PC-9 (cell line): ENCODE measurements around the gene OSBPL10. TPM values are rescaled to one million over a fixed set of nuclear protein-coding genes. Genes with fewer than 3 reads are reported as not detected.

Source experiments
- BruUV-seq: library from RNA; stranded (reverse); fragments of 400-500 nt; replicated peaks from 2 replicates; lab custom pipeline; 2021; lab: Mats Ljungman, UMichigan
- CTCF ChIA-PET: fragments of 300-600 bp; sonication (Branson Sonifier 250); formaldehyde crosslinking; loops from one replicate; lab custom pipeline; 2022; ENCODE audit warnings: antibody characterized with exemption; lab: Charles Lee
- POLR2A ChIA-PET: fragments of 300-600 bp; sonication (Branson Sonifier 250); formaldehyde crosslinking; loops from one replicate; lab custom pipeline; 2022; ENCODE audit warnings: antibody characterized with exemption; ENCODE audit not compliant: unreplicated experiment; lab: Charles Lee
- DNase-seq, 2 experiments: peaks; one replicate each; pipeline versions ENCODE4 v3.0.0 to v3.0.0-alpha.2; 2015 to 2022; ENCODE audit warnings: mixed read lengths in 1 of 2
- H2AFZ ChIP-seq: fragments of 200-600 bp; sonication (generic); 2 replicates; pipeline ENCODE4 v1.8.1; 2017; ENCODE audit warnings: antibody characterized with exemption
- H3F3A ChIP-seq: fragments of 200-600 bp; sonication (generic); 2 replicates; pipeline ENCODE4 v1.8.1; 2017; ENCODE audit warnings: antibody characterized with exemption, mild to moderate bottlenecking, low read depth; ENCODE audit not compliant: insufficient read depth
- H3K27ac ChIP-seq: fragments of 200-600 bp; sonication (generic); 2 replicates; pipeline ENCODE4 v1.6.1; 2016; ENCODE audit warnings: mixed run types
- H3K27me3 ChIP-seq: fragments of 200-600 bp; sonication (generic); 2 replicates; pipeline ENCODE4 v1.6.1; 2016; ENCODE audit warnings: low read depth, mixed run types; ENCODE audit not compliant: insufficient read depth
- H3K36me3 ChIP-seq: fragments of 200-600 bp; sonication (generic); 2 replicates; pipeline ENCODE4 v1.6.1; 2016; ENCODE audit warnings: low read depth, mixed run types
- H3K4me1 ChIP-seq: fragments of 200-600 bp; sonication (generic); replicated peaks from 2 replicates; pipeline ENCODE4 v1.6.1; 2016; ENCODE audit warnings: mixed run types; ENCODE audit not compliant: insufficient read depth
- H3K4me2 ChIP-seq: fragments of 200-600 bp; sonication (generic); 2 replicates; pipeline ENCODE4 v1.6.1; 2017; ENCODE audit warnings: mixed run types
- H3K4me3 ChIP-seq: fragments of 200-600 bp; sonication (generic); 2 replicates; pipeline ENCODE4 v1.6.1; 2016; ENCODE audit warnings: mixed run types
- H3K79me2 ChIP-seq: fragments of 200-600 bp; sonication (generic); 2 replicates; pipeline ENCODE4 v1.6.1; 2017; ENCODE audit warnings: low read depth, mixed run types
- H3K9me2 ChIP-seq: fragments of 200-600 bp; sonication (generic); 2 replicates; pipeline ENCODE4 v1.8.1; 2017; ENCODE audit warnings: mild to moderate bottlenecking; ENCODE audit not compliant: insufficient read depth
- H3K9me3 ChIP-seq: fragments of 200-600 bp; sonication (generic); 2 replicates; pipeline ENCODE4 v1.8.1; 2016; ENCODE audit warnings: low read depth; ENCODE audit not compliant: insufficient read depth
- H4K20me1 ChIP-seq: fragments of 200-600 bp; sonication (generic); 2 replicates; pipeline ENCODE4 v1.8.1; 2017; ENCODE audit not compliant: insufficient read depth
- EZH2 ChIP-seq: fragments of 200-600 bp; sonication (generic); IDR thresholded peaks from 2 replicates; pipeline ENCODE4 v1.8.0; 2017; ENCODE audit warnings: antibody characterized with exemption, low read depth
- intact Hi-C: fragments of 100-400 bp; cut with micrococcal nuclease; formaldehyde crosslinking; loops from one replicate; pipeline ENCODE4 v1.10.0; 2022; ENCODE audit not compliant: unreplicated experiment
- total RNA-seq: library from RNA; stranded (reverse); gene quantifications from 2 replicates; pipeline ENCODE4 v1.2.3, GENCODE V29; 2021
- TF ChIP-seq, protein P1 (sequence below): fragments of 200-600 bp; sonication (generic); conservative IDR thresholded peaks from 2 replicates; pipeline ENCODE4 v1.6.1; 2017; ENCODE audit warnings: mixed run types, antibody characterized with exemption, mild to moderate bottlenecking, moderate library complexity

Gene OSBPL10
- total RNA-seq, 1 experiment from 2014 or later, result 42.0 TPM

DNA sequence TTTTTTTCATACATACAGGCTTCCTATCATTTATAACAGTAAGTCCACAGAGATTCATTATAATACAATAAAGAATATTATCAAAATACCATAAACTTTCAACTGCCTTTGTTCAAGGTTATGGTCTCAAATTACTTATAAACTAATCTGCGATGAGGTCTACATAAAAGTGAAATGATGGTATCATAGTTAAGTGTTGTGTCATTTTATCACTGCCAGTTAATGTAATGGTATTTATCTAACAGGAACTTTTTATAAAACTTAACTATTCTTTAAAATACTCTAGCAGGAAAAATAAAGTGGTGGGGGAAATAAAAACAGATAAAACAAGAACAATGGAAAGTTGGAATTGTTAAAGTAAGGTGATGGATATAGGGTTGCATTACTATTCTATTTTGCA lies 153.1 kb downstream of the OSBPL10 start:
- Histone ChIP-seq H3K27me3 (no peaks in the 10 kb centered on the region), H2AFZ (no peak overlapping the region), H3K4me2 (no peak overlapping the region), H3K4me1 (no peaks in the 10 kb centered on the region), H3K4me3 (no peak overlapping the region), H3K27ac (no peak overlapping the region), H3K36me3 (no peaks in the 10 kb centered on the region), H3K9me3 (no peaks in the 10 kb centered on the region), H3K9me2 (no peaks in the 10 kb centered on the region), H4K20me1 (no peaks in the 10 kb centered on the region), H3F3A (no peaks in the 10 kb centered on the region), H3K79me2 (no peaks in the 10 kb centered on the region)
- TF ChIP-seq, protein P1, sequence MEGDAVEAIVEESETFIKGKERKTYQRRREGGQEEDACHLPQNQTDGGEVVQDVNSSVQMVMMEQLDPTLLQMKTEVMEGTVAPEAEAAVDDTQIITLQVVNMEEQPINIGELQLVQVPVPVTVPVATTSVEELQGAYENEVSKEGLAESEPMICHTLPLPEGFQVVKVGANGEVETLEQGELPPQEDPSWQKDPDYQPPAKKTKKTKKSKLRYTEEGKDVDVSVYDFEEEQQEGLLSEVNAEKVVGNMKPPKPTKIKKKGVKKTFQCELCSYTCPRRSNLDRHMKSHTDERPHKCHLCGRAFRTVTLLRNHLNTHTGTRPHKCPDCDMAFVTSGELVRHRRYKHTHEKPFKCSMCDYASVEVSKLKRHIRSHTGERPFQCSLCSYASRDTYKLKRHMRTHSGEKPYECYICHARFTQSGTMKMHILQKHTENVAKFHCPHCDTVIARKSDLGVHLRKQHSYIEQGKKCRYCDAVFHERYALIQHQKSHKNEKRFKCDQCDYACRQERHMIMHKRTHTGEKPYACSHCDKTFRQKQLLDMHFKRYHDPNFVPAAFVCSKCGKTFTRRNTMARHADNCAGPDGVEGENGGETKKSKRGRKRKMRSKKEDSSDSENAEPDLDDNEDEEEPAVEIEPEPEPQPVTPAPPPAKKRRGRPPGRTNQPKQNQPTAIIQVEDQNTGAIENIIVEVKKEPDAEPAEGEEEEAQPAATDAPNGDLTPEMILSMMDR, result no peak
- TF ChIP-seq EZH2, result no peak
- BruUV-seq, result no TSS peak
- DNase-seq, result no peak
- intact Hi-C loops, result no loop called here
- CTCF ChIA-PET, result no interaction called here
- POLR2A ChIA-PET, result interaction anchor here (0.6 kb wide), 2 partner anchors 41 to 296 kb away, joined by 3 to 11 read pairs; no protein-coding TSS in a partner anchor

DNA sequence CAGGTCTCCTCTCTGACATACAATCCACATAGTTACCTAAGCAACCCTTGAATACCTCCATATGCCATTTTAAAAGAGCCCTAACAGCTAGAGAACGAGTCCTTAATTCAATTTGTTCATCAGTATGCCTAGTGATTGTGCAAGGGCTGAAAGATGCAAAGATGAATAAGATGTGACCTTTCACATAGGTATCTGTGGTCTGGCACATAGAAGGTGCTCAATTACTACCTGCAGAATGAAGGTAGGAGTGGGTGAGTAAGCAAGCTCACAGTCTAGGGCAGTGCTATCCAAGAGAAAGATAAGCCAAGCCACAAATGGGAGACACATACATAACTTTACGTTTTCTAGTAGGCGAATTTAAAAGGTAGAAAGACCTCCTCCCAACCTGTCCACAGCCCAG lies 157.9 kb downstream of the OSBPL10 start:
- no peaks in the 10 kb centered on the region for H3K79me2 ChIP-seq
- H3K4me2 ChIP-seq, result no peak overlapping the region
- H3K27me3 ChIP-seq, result no peaks in the 10 kb centered on the region
- no peaks in the 10 kb centered on the region for H3K36me3 ChIP-seq
- no peaks in the 10 kb centered on the region for H4K20me1 ChIP-seq
- ChIA-PET POLR2A (no interaction called here), CTCF (no interaction called here)
- intact Hi-C loops, result no loop called here
- no TSS peak for BruUV-seq
- DNase-seq, result no peak
- H3K4me1 ChIP-seq, result no peaks in the 10 kb centered on the region
- TF ChIP-seq, protein P1, result no peak
- no peak for TF ChIP-seq EZH2
- no peaks in the 10 kb centered on the region for H3K9me3 ChIP-seq
- H3F3A ChIP-seq, result no peaks in the 10 kb centered on the region
- no peaks in the 10 kb centered on the region for H3K9me2 ChIP-seq
- H2AFZ ChIP-seq, result no peak overlapping the region
- no peak overlapping the region for H3K4me3 ChIP-seq
- H3K27ac ChIP-seq, result no peak overlapping the region

DNA sequence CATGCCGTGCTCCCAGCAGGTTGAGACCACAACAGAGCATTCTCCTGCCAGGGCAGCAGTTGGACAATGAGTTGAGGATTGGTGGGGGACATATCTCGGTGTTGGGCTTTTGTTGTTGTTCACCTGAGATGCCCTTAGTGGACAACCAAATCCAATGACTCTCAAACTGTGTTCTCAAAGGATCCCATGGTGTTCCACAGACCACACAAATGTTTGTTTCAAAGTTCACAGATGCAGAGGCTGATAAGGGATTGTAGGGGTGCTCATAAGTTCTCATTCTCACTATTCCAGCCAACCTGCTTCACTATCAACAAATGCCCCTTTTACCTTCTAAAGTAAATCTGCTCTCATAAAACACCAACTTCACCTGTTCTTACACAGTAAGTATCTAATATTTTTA lies 159.9 kb downstream of the OSBPL10 start:
- no peak for DNase-seq
- H3K4me1 ChIP-seq, result no peaks in the 10 kb centered on the region
- H3K27ac ChIP-seq, result no peak overlapping the region
- intact Hi-C loops, result no loop called here
- no peaks in the 10 kb centered on the region for H3K79me2 ChIP-seq
- no peaks in the 10 kb centered on the region for H3F3A ChIP-seq
- no peak overlapping the region for H3K4me2 ChIP-seq
- no peaks in the 10 kb centered on the region for H3K9me3 ChIP-seq
- CTCF ChIA-PET, result no interaction called here
- no peaks in the 10 kb centered on the region for H3K36me3 ChIP-seq
- BruUV-seq, result no TSS peak
- TF ChIP-seq, protein P1, result no peak
- no peak for TF ChIP-seq EZH2
- POLR2A ChIA-PET, result no interaction called here
- no peak overlapping the region for H3K4me3 ChIP-seq
- H2AFZ ChIP-seq, result no peak overlapping the region
- no peaks in the 10 kb centered on the region for H3K27me3 ChIP-seq
- no peaks in the 10 kb centered on the region for H3K9me2 ChIP-seq
- no peaks in the 10 kb centered on the region for H4K20me1 ChIP-seq
